WTC11 (cell line): ENCODE data around the gene ADGRD2. TPM values are rescaled to one million over a fixed set of nuclear protein-coding genes. Genes with fewer than 3 reads are reported as not detected.
A peak's percentile ranks its signal among the peaks of the same experiment; 100 is the strongest.

ENCODE experiments used
- ATAC-seq: fragments of 200-7000 bp; cut with Tn5 transposase; 2 replicates; pipeline ENCODE4 v1.10.0; 2021; ENCODE audit warnings: mild to moderate bottlenecking, moderate library complexity
- CTCF ChIA-PET: fragments of 300-600 bp; sonication (Branson Sonifier 250); formaldehyde crosslinking; loops from one replicate; lab custom pipeline; 2021; ENCODE audit warnings: antibody characterized with exemption; lab: Charles Lee
- POLR2A ChIA-PET: fragments of 350-600 bp; sonication (Branson Sonifier 250); formaldehyde crosslinking; loops from one replicate; lab custom pipeline; 2021; ENCODE audit warnings: antibody characterized with exemption; lab: Charles Lee
- DNase-seq: peaks from one replicate; pipeline ENCODE4 v3.0.0; 2021; ENCODE audit warnings: low spot score
- H3K27ac Mint-ChIP-seq: 2 replicates; pipeline ENCODE4 v1.8.0; 2021; ENCODE audit warnings: mixed read lengths
- H3K27me3 Mint-ChIP-seq: 2 replicates; pipeline ENCODE4 v1.8.0; 2021; ENCODE audit warnings: low read depth, mild to moderate bottlenecking, moderate library complexity, mixed read lengths
- H3K36me3 Mint-ChIP-seq: 2 replicates; pipeline ENCODE4 v1.8.0; 2021; ENCODE audit warnings: mixed read lengths
- H3K4me1 Mint-ChIP-seq: 2 replicates; pipeline ENCODE4 v1.8.0; 2022; ENCODE audit warnings: mixed read lengths
- H3K4me3 Mint-ChIP-seq: 2 replicates; pipeline ENCODE4 v1.8.0; 2021; ENCODE audit warnings: mild to moderate bottlenecking, moderate library complexity, mixed read lengths
- H3K9me3 Mint-ChIP-seq: 2 replicates; pipeline ENCODE4 v1.8.0; 2021; ENCODE audit warnings: mixed read lengths
- ARID4B ChIP-seq: sonication (generic); formaldehyde crosslinking; IDR thresholded peaks from 2 replicates; pipeline ENCODE4 v1.8.0; 2023; ENCODE audit warnings: missing genetic modification reagents, mild to moderate bottlenecking, borderline replicate concordance
- ATF1 ChIP-seq: sonication (generic); formaldehyde crosslinking; IDR thresholded peaks from 2 replicates; pipeline ENCODE4 v1.8.1; 2023; ENCODE audit warnings: mild to moderate bottlenecking, moderate library complexity, missing genetic modification reagents
- CBFB ChIP-seq: sonication (generic); formaldehyde crosslinking; IDR thresholded peaks from 2 replicates; pipeline ENCODE4 v1.8.1; 2022; ENCODE audit warnings: mild to moderate bottlenecking, low read depth, missing genetic modification reagents
- CREB1 ChIP-seq: sonication (generic); formaldehyde crosslinking; IDR thresholded peaks from 2 replicates; pipeline ENCODE4 v1.8.0; 2023; ENCODE audit warnings: mild to moderate bottlenecking, missing genetic modification reagents
- CREM ChIP-seq: sonication (generic); formaldehyde crosslinking; IDR thresholded peaks from 2 replicates; pipeline ENCODE4 v1.8.1; 2022; ENCODE audit warnings: mild to moderate bottlenecking, missing genetic modification reagents, moderate library complexity
- EMX1 ChIP-seq: fragments of 250-450 bp; sonication (Bioruptor Pico); IDR thresholded peaks from 2 replicates; pipeline ENCODE4 v1.8.0; 2021; ENCODE audit warnings: mild to moderate bottlenecking
- ERG ChIP-seq: fragments of 250-450 bp; sonication (Bioruptor Pico); IDR thresholded peaks from 2 replicates; pipeline ENCODE4 v1.8.0; 2021; ENCODE audit warnings: mild to moderate bottlenecking
- ETV6 ChIP-seq: sonication (generic); formaldehyde crosslinking; IDR thresholded peaks from 2 replicates; pipeline ENCODE4 v1.8.1; 2022; ENCODE audit warnings: mild to moderate bottlenecking, missing genetic modification reagents
- FOXJ3 ChIP-seq: sonication (generic); formaldehyde crosslinking; IDR thresholded peaks from 2 replicates; pipeline ENCODE4 v1.9.0; 2021; ENCODE audit warnings: missing genetic modification reagents, mild to moderate bottlenecking, borderline replicate concordance
- FOXK1 ChIP-seq: sonication (generic); formaldehyde crosslinking; IDR thresholded peaks from 2 replicates; pipeline ENCODE4 v1.8.0; 2022; ENCODE audit warnings: mild to moderate bottlenecking, moderate library complexity, missing genetic modification reagents
- GABPB1 ChIP-seq: sonication (generic); formaldehyde crosslinking; IDR thresholded peaks from 2 replicates; pipeline ENCODE4 v1.8.1; 2023; ENCODE audit warnings: mild to moderate bottlenecking, missing genetic modification reagents
- GRHL2 ChIP-seq: fragments of 250-450 bp; sonication (Bioruptor Pico); IDR thresholded peaks from 2 replicates; pipeline ENCODE4 v1.8.0; 2022; ENCODE audit warnings: mild to moderate bottlenecking, moderate library complexity; ENCODE audit not compliant: insufficient replicate concordance, severe bottlenecking
- MYBL2 ChIP-seq: sonication (generic); formaldehyde crosslinking; IDR thresholded peaks from 2 replicates; pipeline ENCODE4 v1.8.1; 2023; ENCODE audit warnings: mild to moderate bottlenecking, moderate library complexity, missing genetic modification reagents
- NFE2L1 ChIP-seq: sonication (generic); formaldehyde crosslinking; IDR thresholded peaks from 2 replicates; pipeline ENCODE4 v1.8.1; 2023; ENCODE audit warnings: missing genetic modification reagents
- NFYB ChIP-seq: sonication (generic); formaldehyde crosslinking; conservative IDR thresholded peaks from 2 replicates; pipeline ENCODE4 v1.8.0; 2022; ENCODE audit warnings: low read depth, missing genetic modification reagents
- NR1H2 ChIP-seq: sonication (generic); formaldehyde crosslinking; IDR thresholded peaks from 2 replicates; pipeline ENCODE4 v1.9.0; 2021; ENCODE audit warnings: mild to moderate bottlenecking, moderate library complexity, missing genetic modification reagents
- NR2C2 ChIP-seq: sonication (generic); formaldehyde crosslinking; IDR thresholded peaks from 2 replicates; pipeline ENCODE4 v1.8.0; 2022; ENCODE audit warnings: mild to moderate bottlenecking, missing genetic modification reagents
- SMAD4 ChIP-seq: sonication (generic); formaldehyde crosslinking; IDR thresholded peaks from 2 replicates; pipeline ENCODE4 v1.8.0; 2022; ENCODE audit warnings: mild to moderate bottlenecking, missing genetic modification reagents
- ZNF263 ChIP-seq: sonication (generic); formaldehyde crosslinking; IDR thresholded peaks from 2 replicates; pipeline ENCODE4 v1.8.1; 2022; ENCODE audit warnings: low read depth, mild to moderate bottlenecking, moderate library complexity, missing genetic modification reagents
- ZNF396 ChIP-seq: fragments of 250-450 bp; sonication (Bioruptor Pico); IDR thresholded peaks from 2 replicates; pipeline ENCODE4 v1.8.0; 2021; ENCODE audit warnings: mild to moderate bottlenecking, moderate library complexity, borderline replicate concordance
- ZNF423 ChIP-seq: fragments of 250-450 bp; sonication (Bioruptor Pico); IDR thresholded peaks from 2 replicates; pipeline ENCODE4 v2.1.2; 2022; ENCODE audit warnings: mild to moderate bottlenecking, moderate library complexity
- ZSCAN18 ChIP-seq: fragments of 250-450 bp; sonication (Bioruptor Pico); IDR thresholded peaks from 2 replicates; pipeline ENCODE4 v2.1.2; 2022; ENCODE audit warnings: mild to moderate bottlenecking, moderate library complexity
- total RNA-seq: library from RNA; stranded (reverse); gene quantifications from 3 replicates; pipeline ENCODE4 v1.2.3, GENCODE V29; 2021
- TF ChIP-seq, protein P1 (sequence below): sonication (generic); formaldehyde crosslinking; IDR thresholded peaks from 2 replicates; pipeline ENCODE4 v1.8.0; 2022; ENCODE audit warnings: missing genetic modification reagents
- TF ChIP-seq, protein P2 (sequence below): fragments of 200-600 bp; IDR thresholded peaks from 2 replicates; pipeline ENCODE4 v1.8.0; 2022; ENCODE audit warnings: antibody characterized with exemption
- TF ChIP-seq, protein P3 (sequence below): sonication (generic); formaldehyde crosslinking; IDR thresholded peaks from 2 replicates; pipeline ENCODE4 v1.8.0; 2022; ENCODE audit warnings: mild to moderate bottlenecking, missing genetic modification reagents

The ADGRD2 gene
- total RNA-seq, 1 experiment from 2014 or later, result 0.61 TPM

DNA sequence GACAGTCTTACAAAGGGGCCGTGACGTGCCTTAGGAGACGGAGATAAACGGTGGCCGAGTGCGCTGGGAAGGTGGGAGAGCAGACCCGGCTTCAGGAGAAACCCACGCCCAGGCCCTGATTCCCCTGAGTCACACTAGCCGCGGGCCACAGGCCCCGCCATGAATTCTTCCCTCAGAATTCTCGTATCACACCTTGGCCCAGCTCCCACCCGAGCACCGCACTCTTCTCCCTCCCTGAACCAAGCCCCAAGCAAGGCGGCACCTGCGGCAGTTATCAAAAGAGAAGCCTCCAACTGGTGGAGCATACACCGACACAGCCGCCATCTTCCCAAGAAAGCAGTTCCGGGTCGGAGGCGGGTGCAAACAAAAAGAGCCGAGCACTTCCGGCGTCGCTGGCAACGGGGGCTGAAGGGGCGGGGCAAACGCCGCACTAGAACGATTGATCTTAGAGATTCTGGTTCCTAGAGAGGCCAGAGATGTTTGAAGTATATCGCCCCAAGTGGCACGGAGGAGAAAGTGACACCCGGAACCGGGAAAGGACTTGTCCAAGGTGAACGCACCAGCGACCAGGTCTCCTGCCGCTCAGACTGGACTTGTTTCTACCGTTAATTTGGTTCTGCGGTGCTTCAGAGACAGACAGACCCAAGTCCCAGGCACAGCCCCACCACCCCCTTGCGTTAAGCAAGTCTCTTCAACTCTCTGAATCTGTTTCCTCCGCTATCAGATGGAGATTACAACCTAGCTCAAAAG lies 35.0 kb upstream of the ADGRD2 start, which contains the start of gene PSMB7:
PSMB7 (minus strand) TSS at position 341 of the 750 bp plus-strand sequence; CDS start at position 324, 17 bp downstream.
- Mint-ChIP-seq H3K9me3 (peaks cover 4% of the 10 kb centered on the region), H3K27me3 (no peaks in the 10 kb centered on the region), H3K27ac (peak within 1 kb of the TSS; percentile 98), H3K4me1 (peaks cover 10% of the 10 kb centered on the region), H3K4me3 (peak within 1 kb of the TSS; percentile 99), H3K36me3 (peaks cover 39% of the 10 kb centered on the region)
- ChIA-PET POLR2A (no interaction called here), CTCF (interaction anchor here (0.6 to 1.4 kb wide), 5 partner anchors 38 to 375 kb away, joined by 3 to 6 read pairs (median 3); no protein-coding TSS in a partner anchor)
- peak; percentile 97 for DNase-seq
- peak; percentile 65 for ATAC-seq
- TF ChIP-seq GRHL2 (CRISPR knock-in tag), result no peak
- 0 out of 2 replicates have a peak, but pooled peaks have one; percentile 37 for TF ChIP-seq ARID4B
- no peak for TF ChIP-seq SMAD4 (CRISPR knock-in tag)
- TF ChIP-seq GABPB1, result peak; percentile 75; the same call in 1 of the 2 replicates
- TF ChIP-seq MYBL2 (CRISPR knock-in tag), result 0 out of 2 replicates have a peak, but pooled peaks have one; percentile 63
- no peak for TF ChIP-seq ZNF263
- peak; percentile 97 for TF ChIP-seq NR2C2 (CRISPR knock-in tag)
- no peak for TF ChIP-seq EMX1
- no peak for TF ChIP-seq NFYB (CRISPR knock-in tag)
- peak; percentile 56; the same call in 1 of the 2 replicates for TF ChIP-seq ZNF396 (CRISPR knock-in tag)
- no peak for TF ChIP-seq ZNF423
- no peak for TF ChIP-seq ZSCAN18 (CRISPR knock-in tag)
- no peak for TF ChIP-seq FOXJ3
- TF ChIP-seq, protein P1, sequence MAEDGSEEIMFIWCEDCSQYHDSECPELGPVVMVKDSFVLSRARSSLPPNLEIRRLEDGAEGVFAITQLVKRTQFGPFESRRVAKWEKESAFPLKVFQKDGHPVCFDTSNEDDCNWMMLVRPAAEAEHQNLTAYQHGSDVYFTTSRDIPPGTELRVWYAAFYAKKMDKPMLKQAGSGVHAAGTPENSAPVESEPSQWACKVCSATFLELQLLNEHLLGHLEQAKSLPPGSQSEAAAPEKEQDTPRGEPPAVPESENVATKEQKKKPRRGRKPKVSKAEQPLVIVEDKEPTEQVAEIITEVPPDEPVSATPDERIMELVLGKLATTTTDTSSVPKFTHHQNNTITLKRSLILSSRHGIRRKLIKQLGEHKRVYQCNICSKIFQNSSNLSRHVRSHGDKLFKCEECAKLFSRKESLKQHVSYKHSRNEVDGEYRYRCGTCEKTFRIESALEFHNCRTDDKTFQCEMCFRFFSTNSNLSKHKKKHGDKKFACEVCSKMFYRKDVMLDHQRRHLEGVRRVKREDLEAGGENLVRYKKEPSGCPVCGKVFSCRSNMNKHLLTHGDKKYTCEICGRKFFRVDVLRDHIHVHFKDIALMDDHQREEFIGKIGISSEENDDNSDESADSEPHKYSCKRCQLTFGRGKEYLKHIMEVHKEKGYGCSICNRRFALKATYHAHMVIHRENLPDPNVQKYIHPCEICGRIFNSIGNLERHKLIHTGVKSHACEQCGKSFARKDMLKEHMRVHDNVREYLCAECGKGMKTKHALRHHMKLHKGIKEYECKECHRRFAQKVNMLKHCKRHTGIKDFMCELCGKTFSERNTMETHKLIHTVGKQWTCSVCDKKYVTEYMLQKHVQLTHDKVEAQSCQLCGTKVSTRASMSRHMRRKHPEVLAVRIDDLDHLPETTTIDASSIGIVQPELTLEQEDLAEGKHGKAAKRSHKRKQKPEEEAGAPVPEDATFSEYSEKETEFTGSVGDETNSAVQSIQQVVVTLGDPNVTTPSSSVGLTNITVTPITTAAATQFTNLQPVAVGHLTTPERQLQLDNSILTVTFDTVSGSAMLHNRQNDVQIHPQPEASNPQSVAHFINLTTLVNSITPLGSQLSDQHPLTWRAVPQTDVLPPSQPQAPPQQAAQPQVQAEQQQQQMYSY (CRISPR knock-in tag), result no peak
- TF ChIP-seq NR1H2 (CRISPR knock-in tag), result no peak
- TF ChIP-seq, protein P2, sequence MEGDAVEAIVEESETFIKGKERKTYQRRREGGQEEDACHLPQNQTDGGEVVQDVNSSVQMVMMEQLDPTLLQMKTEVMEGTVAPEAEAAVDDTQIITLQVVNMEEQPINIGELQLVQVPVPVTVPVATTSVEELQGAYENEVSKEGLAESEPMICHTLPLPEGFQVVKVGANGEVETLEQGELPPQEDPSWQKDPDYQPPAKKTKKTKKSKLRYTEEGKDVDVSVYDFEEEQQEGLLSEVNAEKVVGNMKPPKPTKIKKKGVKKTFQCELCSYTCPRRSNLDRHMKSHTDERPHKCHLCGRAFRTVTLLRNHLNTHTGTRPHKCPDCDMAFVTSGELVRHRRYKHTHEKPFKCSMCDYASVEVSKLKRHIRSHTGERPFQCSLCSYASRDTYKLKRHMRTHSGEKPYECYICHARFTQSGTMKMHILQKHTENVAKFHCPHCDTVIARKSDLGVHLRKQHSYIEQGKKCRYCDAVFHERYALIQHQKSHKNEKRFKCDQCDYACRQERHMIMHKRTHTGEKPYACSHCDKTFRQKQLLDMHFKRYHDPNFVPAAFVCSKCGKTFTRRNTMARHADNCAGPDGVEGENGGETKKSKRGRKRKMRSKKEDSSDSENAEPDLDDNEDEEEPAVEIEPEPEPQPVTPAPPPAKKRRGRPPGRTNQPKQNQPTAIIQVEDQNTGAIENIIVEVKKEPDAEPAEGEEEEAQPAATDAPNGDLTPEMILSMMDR, result peak; percentile 47
- TF ChIP-seq ERG, result no peak
- TF ChIP-seq, protein P3, sequence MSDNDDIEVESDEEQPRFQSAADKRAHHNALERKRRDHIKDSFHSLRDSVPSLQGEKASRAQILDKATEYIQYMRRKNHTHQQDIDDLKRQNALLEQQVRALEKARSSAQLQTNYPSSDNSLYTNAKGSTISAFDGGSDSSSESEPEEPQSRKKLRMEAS (CRISPR knock-in tag), result peak; percentile 58; the same call in 1 of the 2 replicates
- no peak for TF ChIP-seq CBFB (CRISPR knock-in tag)
- peak; percentile 93 for TF ChIP-seq FOXK1 (CRISPR knock-in tag)
- no peak for TF ChIP-seq ATF1 (CRISPR knock-in tag)
- peak; percentile 90; the same call in 1 of the 2 replicates for TF ChIP-seq ETV6 (CRISPR knock-in tag)
- no peak for TF ChIP-seq CREB1 (CRISPR knock-in tag)
- peak; percentile 67; the same call in 1 of the 2 replicates for TF ChIP-seq CREM (CRISPR knock-in tag)
- peak; percentile 90 for TF ChIP-seq NFE2L1 (CRISPR knock-in tag)
